RWPE2 (cell line): Measurements from ENCODE around the gene ENTPD2.

ENCODE experiments used
- ATAC-seq: fragments of 200-7000 bp; cut with Tn5 transposase; 3 replicates; pipeline ENCODE4 v1.9.1; 2021; ENCODE audit warnings: low read depth
- DNase-seq: peaks from one replicate; pipeline ENCODE4 v3.0.0-alpha.2; 2020; ENCODE audit warnings: low spot score
- H3K27ac ChIP-seq: fragments of 450-650 bp; 2 replicates; pipeline ENCODE4 v1.5.1; 2017; ENCODE audit warnings: mild to moderate bottlenecking; ENCODE audit not compliant: poor library complexity, severe bottlenecking
- H3K27me3 ChIP-seq: fragments of 250-450 bp; sonication (Bioruptor Pico); 2 replicates; pipeline ENCODE4 v1.5.1; 2021; ENCODE audit warnings: mild to moderate bottlenecking, moderate library complexity; ENCODE audit not compliant: insufficient read depth, poor library complexity, severe bottlenecking
- H3K36me3 ChIP-seq: fragments of 250-450 bp; sonication (Bioruptor Pico); 2 replicates; pipeline ENCODE4 v1.5.1; 2020; ENCODE audit warnings: low read depth, mild to moderate bottlenecking, moderate library complexity
- H3K4me1 ChIP-seq: fragments of 250-450 bp; sonication (Bioruptor Pico); 2 replicates; pipeline ENCODE4 v1.5.1; 2021; ENCODE audit warnings: mild to moderate bottlenecking, moderate library complexity; ENCODE audit not compliant: insufficient read depth, poor library complexity, severe bottlenecking
- H3K4me3 ChIP-seq: fragments of 250-450 bp; sonication (Bioruptor Pico); 2 replicates; pipeline ENCODE4 v1.5.1; 2021; ENCODE audit warnings: mild to moderate bottlenecking, moderate library complexity; ENCODE audit not compliant: severe bottlenecking
- H3K9me3 ChIP-seq: fragments of 250-450 bp; sonication (Bioruptor Pico); 2 replicates; pipeline ENCODE4 v1.5.1; 2021; ENCODE audit warnings: mild to moderate bottlenecking, moderate library complexity; ENCODE audit not compliant: severe bottlenecking
- CTCF ChIP-seq: fragments of 450-650 bp; IDR thresholded peaks from one replicate; pipeline ENCODE4 v1.5.1; 2017; ENCODE audit warnings: mild to moderate bottlenecking, moderate library complexity; ENCODE audit not compliant: poor library complexity, severe bottlenecking

Gene ENTPD2

GRCh38 chr9:137096785-137097546, 43.1 kb upstream of the ENTPD2 start:
- H3K4me3 ChIP-seq = no peak overlapping the region
- TF ChIP-seq CTCF = no peak
- no peaks in the 10 kb centered on the region for H3K27me3 ChIP-seq
- ATAC-seq (no peak), DNase-seq (no peak)
- H3K36me3 ChIP-seq = peaks cover 74% of the 10 kb centered on the region
- no peaks in the 10 kb centered on the region for H3K9me3 ChIP-seq
- H3K4me1 ChIP-seq = no peaks in the 10 kb centered on the region
- no peak overlapping the region for H3K27ac ChIP-seq

- peaks cover 69% of the 10 kb centered on the region for H3K36me3 ChIP-seq
- peak; percentile 13 for TF ChIP-seq CTCF
- no peaks in the 10 kb centered on the region for H3K4me1 ChIP-seq
- peak; percentile 50; the same call in 2 of the 3 replicates for ATAC-seq
- H3K27ac ChIP-seq = no peak overlapping the region
- H3K27me3 ChIP-seq = no peaks in the 10 kb centered on the region
- H3K9me3 ChIP-seq = no peaks in the 10 kb centered on the region
- H3K4me3 ChIP-seq = no peak overlapping the region
- DNase-seq = no peak
Measured at GRCh38 chr9:137095664-137096517, 42.0 kb upstream of the ENTPD2 start.

GRCh38 chr9:137089232-137089947, 35.5 kb upstream of the ENTPD2 start:
- H3K27me3 ChIP-seq = no peaks in the 10 kb centered on the region
- ATAC-seq (no peak), DNase-seq (no peak)
- H3K9me3 ChIP-seq = no peaks in the 10 kb centered on the region
- peaks cover 16% of the 10 kb centered on the region for H3K4me1 ChIP-seq
- H3K36me3 ChIP-seq = peaks cover 31% of the 10 kb centered on the region
- no peak for TF ChIP-seq CTCF
- no peak overlapping the region for H3K27ac ChIP-seq
- H3K4me3 ChIP-seq = no peak overlapping the region

- Histone ChIP-seq H3K4me1 (peaks cover 28% of the 10 kb centered on the region), H3K27me3 (no peaks in the 10 kb centered on the region), H3K36me3 (peaks cover 26% of the 10 kb centered on the region), H3K4me3 (no peak overlapping the region), H3K9me3 (no peaks in the 10 kb centered on the region), H3K27ac (no peak overlapping the region)
- DNase-seq = no peak
- no peak for TF ChIP-seq CTCF
- no peak for ATAC-seq
Measured at GRCh38 chr9:137088121-137088520, 34.3 kb upstream of the ENTPD2 start.
